Hematopoietic multipotent progenitor cell treated with erythropoietin and hydrocortisone succinate and interleukin-3 and kit ligand, for 4 days (in vitro differentiated cells): Measurements from ENCODE around the gene SLC35G1.

Source experiments
- DNase-seq: peaks from one replicate; pipeline ENCODE4 v3.0.0-alpha.2; 2015

The SLC35G1 gene

DNA sequence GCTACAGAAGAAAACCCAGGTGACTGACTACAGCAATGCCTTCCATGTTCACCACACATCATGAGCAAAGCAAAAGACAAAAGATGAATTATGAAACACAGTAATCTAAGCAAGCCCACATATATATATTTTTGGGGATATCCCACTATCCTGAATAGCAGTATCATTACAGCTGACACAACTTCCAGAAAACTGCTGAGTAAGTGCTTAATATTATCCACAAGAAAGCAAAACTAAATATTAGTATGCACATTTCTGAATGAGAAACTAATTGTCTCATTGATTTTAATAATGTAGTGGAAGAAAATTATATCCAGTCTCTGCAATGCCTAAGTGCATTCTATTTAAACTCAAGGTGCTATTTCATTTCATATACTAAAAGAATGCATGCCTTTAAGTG, 14.5 kb upstream of the SLC35G1 start:
- DNase-seq = no peak

GRCh38 chr10:93894516-93895378, 969 bp downstream of the SLC35G1 start:
- DNase-seq = peak; percentile 11

DNA sequence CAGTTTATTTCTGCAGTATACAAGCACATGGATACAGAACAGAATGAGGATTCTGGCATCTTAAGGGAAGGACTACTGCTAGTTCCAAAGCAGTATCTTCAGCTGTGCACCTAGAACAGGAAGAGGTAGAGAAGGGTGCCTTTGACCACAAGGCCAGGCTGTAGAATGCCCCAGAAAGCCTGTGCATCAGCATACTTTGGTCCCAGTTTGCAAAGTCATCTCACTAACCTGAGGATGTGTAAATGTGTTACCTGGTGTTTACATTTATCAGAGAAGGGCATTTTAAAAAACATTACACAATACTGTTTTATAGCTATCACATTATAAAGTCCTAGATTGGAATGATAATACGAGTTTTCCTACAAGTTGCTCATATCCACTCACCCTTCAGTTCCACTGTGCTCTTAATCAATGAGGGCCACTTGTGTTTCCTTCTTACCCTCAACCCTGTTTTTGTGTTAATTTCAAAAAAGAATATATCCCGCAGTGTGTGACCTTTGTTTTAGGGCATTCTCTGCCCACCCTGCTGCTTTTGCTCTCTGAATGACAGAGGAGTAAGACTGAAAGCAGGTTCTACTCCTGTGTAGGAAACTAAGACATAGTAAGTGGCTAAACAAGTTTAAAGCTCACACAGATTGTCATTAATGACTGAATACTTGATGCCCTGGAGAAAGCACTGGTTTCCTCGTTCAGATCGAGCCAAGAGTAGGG, 3.4 kb downstream of the SLC35G1 start:
- peak; percentile 7 for DNase-seq

DNA sequence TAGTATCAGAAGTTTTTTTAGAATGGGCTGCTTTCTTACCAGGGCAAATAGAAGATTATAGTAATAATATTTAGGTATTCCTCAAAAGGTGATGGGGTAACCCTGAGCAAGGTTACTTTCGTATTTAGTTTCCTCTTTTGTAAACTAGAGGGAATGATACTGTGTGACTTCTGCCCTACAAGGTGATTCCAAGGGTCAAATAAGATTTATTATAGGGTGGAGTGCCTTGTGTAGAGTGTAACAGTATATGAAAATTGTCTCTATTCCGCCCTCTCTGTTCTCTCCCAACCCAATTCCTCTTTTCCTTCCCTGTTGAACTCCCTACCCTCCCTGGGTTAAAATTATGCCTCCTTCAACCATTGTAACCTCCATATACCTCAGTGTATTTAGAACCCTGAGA, 5.3 kb downstream of the SLC35G1 start:
- no peak for DNase-seq

GRCh38 chr10:93903051-93903450, 9.3 kb downstream of the SLC35G1 start:
- no peak for DNase-seq

DNA sequence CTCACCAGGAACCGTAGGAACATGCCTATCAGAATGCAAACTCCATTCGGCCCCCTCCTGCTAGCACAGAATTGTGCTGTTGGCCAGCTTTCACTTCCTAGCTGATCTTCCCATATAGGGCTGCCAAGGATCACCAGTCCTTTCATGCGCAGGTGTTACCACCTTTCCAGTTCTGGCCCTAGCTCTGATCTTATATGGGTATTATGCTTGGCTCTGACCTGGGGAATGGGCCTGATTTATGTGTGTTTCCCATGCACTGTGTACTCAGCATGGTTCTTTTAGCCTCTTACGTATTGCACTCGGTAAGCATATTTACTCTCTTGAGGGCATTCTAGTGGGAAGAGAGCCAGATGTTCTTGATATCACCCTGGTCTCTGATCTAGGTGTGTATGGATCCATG, 11.1 kb downstream of the SLC35G1 start:
- DNase-seq = no peak

DNA sequence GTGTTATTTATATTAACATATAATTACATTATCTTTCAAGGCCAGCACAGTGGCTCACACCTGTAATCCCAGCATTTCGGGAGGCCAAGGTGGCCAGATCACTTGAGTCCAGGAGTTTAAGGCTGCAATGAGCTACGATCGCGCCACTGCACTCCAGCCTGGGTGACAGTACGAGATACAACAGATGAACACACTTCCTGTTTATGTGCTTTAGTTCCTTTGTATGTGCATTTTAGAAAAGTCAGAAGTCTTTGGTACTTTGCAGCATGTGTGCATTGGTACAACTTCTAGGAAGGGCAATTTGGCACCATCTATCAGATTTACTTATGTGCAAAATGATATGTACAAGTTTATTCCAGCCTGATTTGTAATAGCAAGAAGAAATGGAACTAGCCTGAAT, 13.3 kb downstream of the SLC35G1 start:
- DNase-seq = peak; percentile 10

- peak; percentile 8 for DNase-seq
Measured at GRCh38 chr10:93911866-93912265, 18.1 kb downstream of the SLC35G1 start.

DNA sequence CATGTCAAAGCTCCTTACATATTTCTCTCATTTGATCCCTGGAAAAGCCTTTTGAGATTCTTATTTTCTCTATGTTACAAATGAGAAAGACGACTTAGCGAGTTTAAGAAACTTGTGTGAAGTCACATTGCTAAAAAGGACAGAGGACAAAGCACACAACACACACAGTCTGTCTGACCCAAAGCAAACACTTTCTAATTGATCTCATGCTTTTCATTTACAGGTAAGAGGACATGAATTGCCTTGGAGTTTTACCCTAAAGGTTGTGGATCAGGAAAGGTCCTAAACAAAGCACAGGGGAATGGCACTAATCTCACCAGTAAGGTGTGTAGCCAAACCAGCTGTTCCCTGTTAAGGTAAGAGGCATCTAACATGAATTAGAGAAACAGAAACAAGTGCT, 18.7 kb downstream of the SLC35G1 start:
- DNase-seq = no peak

DNA sequence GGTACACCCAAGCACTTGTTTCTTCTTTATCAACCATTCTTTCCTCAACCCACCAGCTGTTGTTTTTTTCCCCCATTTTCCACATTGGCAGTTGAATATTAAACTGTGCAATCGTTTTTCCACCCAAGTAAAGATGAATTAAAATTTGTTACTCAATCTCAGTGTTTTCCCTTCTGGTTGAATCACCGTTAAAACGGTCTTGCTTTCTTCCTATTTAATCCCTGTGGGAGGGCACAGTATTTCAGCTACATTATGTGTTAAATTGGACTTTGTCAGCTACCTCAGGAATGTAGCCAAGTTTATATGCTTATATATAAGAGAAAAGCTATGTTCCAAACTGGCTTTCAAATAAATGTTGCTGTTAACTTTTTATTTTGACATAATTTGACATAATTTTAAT, 19.9 kb downstream of the SLC35G1 start:
- DNase-seq = no peak

DNA sequence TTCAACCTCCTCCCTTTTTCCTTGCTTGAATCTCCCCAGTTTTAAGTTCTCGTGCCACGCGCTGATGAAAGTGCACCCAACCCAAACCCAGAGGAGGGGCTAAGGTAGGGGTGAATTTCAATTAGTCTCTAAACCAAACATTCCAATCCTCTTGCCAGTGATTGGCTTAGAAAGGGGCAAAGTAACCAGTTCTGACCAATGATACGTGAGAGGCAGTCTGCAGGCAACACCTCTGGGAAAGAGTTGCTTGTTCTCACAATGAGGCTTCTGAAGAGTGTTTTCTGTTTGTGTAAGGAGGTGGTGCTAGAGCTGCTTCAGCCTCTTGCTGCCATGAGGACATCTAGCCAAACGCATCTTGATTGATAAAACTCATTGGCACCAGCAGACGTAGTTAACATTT, 21.8 kb downstream of the SLC35G1 start:
- no peak for DNase-seq

- peak; percentile 32 for DNase-seq
Measured at GRCh38 chr10:93916257-93917063, 22.7 kb downstream of the SLC35G1 start.

GRCh38 chr10:93917064-93917391, 23.2 kb downstream of the SLC35G1 start:
- no peak for DNase-seq

DNA sequence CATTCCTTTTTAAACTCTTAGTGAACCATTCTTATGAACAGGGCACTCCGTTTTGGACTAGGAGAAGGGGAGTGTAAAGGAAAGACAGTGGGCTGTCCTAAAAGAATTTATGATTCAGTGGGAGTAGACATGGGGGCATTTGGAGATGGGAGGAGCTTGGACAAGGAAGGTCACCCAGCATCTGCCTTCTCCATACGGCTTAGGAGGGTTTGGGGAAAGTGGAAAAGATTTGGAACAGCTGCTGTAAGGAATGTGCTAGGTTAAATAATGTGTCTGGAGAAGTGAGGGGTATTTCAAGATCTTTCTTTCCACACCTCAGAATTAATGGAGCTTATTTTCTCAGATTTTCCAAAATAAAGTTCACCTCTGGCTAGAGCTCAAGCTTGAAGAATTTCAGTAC, 24.0 kb downstream of the SLC35G1 start:
- no peak for DNase-seq

GRCh38 chr10:93921338-93921737, 27.6 kb downstream of the SLC35G1 start:
- peak; percentile 51 for DNase-seq

DNA sequence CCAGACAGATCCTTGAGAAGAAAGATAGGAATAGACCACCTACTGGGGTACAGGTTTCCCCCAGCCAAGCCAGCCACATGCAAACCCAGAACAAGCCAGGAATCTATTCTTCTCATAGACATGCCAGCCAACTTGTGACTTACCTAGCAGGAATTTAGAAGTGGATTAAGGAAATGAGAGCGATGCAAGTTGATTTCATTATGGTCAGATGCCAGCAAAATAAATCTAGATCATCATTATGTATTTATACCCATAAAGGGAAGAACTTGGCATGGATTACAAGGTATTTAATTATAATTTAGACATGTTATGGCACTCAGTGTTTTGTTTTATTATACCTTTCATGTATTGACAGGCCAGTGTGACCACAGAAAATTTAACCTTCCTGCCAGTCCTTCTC, 32.8 kb downstream of the SLC35G1 start:
- DNase-seq = no peak

DNA sequence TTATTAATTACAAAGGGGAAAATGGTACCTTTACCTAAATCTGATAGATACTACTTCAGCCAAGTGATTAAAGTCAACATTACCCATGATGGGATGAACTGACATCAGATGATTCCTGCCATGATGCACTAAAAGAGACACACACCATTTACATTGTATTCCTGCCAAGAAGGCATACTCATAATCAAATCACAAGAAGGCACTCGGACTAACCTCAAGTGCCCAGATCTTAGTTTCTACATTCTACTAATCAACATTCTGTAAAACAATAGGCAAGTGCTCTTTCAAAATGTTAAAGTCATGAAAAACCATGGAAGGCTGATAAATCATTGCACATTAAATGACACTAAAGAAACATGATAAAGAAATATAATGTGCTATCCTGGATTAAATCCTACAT, 44.4 kb downstream of the SLC35G1 start:
- no peak for DNase-seq

DNA sequence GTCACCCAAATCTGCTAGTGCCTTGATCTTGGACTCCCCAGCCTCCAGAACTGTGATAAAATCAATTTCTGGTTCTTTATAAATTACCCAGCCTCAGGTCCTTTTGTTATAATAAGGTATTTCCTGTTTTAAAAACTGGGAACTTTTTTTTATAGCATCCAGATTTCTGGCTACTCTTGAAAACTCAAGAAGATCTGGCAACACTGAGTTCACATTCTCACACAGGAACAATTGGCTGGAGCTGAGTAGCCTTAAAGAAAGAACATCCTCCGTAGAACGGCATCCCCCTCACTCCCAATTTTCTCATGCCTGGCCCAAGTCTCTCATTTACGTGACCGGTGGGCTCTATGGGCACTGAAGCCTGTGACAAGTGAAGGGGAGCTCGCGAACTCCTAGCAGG, 47.1 kb downstream of the SLC35G1 start:
- no peak for DNase-seq

DNA sequence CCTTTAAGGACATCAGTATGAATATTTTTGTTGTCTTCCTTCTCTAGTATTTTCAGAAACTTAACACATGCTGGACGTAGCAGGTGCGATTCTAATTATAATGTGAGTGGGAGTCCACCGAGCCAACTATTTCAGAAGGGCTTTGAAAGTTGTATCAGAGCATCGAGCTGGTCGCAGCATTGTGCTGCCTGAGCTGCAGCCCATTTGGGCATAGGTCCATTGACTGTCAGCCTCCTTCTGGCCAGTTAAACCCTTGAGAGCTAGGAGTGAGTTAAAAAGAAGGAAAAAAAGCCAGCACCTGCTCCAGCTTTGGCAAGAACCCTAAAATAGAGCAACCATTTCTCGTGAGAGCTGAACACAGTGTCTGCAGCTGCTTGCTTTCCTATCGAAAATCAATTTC, 47.8 kb downstream of the SLC35G1 start:
- DNase-seq = no peak

- DNase-seq = no peak
Measured at GRCh38 chr10:93945819-93946218, 52.0 kb downstream of the SLC35G1 start.

DNA sequence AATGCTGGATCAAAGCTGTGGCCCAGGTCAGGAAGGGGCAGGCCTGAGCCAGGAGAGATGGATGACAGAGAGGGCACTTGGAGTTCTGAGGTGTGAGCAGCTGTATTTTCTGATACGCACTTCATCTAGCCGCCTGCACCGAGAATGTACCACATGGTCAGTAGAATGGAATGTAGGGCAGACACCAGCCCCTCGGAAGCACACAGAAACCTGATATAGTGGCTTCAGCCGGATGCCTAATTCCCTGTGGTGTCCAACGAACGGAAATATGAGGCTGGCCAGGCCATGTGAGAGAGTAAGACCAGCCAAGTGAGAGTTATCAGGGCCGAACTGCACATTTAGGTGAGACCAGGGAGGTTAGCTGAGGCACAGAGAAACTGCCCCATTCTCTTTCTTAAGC, 53.3 kb downstream of the SLC35G1 start:
- no peak for DNase-seq

GRCh38 chr10:93947524-93947923, 53.7 kb downstream of the SLC35G1 start:
- DNase-seq = peak; percentile 44

GRCh38 chr10:93951905-93952304, 58.1 kb downstream of the SLC35G1 start:
- DNase-seq = no peak
